HEK293T (cell line): ENCODE data around the gene CDH26.

Experiments
- CTCF ChIA-PET: fragments of 350-600 bp; formaldehyde crosslinking; extraction: SDS; loops from one replicate; lab custom pipeline; 2021; ENCODE audit warnings: antibody characterized with exemption, inconsistent platforms; lab: Yijun Ruan, JAX
- POLR2A ChIA-PET: fragments of 350-600 bp; formaldehyde crosslinking; extraction: SDS; loops from one replicate; lab custom pipeline; 2020; ENCODE audit warnings: antibody characterized with exemption, inconsistent platforms; lab: Yijun Ruan, JAX
- DNase-seq: peaks from one replicate; pipeline ENCODE4 v3.0.0; 2012; ENCODE audit warnings: mixed read lengths; ENCODE audit errors: extremely low spot score
- ARNT ChIP-seq: fragments of 450-650 bp; IDR thresholded peaks from 2 replicates; pipeline ENCODE4 v1.6.1; 2017; ENCODE audit warnings: mild to moderate bottlenecking
- BHLHE40 ChIP-seq: fragments of 450-650 bp; IDR thresholded peaks from 2 replicates; pipeline ENCODE4 v1.6.1; 2016; ENCODE audit warnings: mild to moderate bottlenecking, moderate library complexity, borderline replicate concordance
- CTBP1 ChIP-seq: fragments of 450-650 bp; IDR thresholded peaks from 2 replicates; pipeline ENCODE4 v1.6.1; 2016; ENCODE audit warnings: borderline replicate concordance
- ELF4 ChIP-seq: fragments of 450-650 bp; IDR thresholded peaks from 2 replicates; pipeline ENCODE4 v1.6.1; 2017; ENCODE audit warnings: antibody characterized with exemption
- FOXA1 ChIP-seq: fragments of 450-650 bp; IDR thresholded peaks from 2 replicates; pipeline ENCODE4 v1.6.1; 2016; ENCODE audit warnings: mild to moderate bottlenecking
- FOXK2 ChIP-seq: fragments of 450-650 bp; IDR thresholded peaks from 2 replicates; pipeline ENCODE4 v1.6.1; 2016; ENCODE audit warnings: mild to moderate bottlenecking
- FOXM1 ChIP-seq: fragments of 450-650 bp; IDR thresholded peaks from 2 replicates; pipeline ENCODE4 v1.6.1; 2017; ENCODE audit warnings: mild to moderate bottlenecking, borderline replicate concordance
- HDGF ChIP-seq: fragments of 450-650 bp; IDR thresholded peaks from 2 replicates; pipeline ENCODE4 v1.6.1; 2017; ENCODE audit warnings: antibody characterized with exemption, borderline replicate concordance
- L3MBTL2 ChIP-seq: fragments of 450-650 bp; conservative IDR thresholded peaks from 2 replicates; pipeline ENCODE4 v1.6.1; 2016; ENCODE audit warnings: mild to moderate bottlenecking
- LEF1 ChIP-seq: fragments of 450-650 bp; IDR thresholded peaks from 2 replicates; pipeline ENCODE4 v1.6.1; 2017; ENCODE audit warnings: mild to moderate bottlenecking, borderline replicate concordance
- NFRKB ChIP-seq: fragments of 450-650 bp; IDR thresholded peaks from 2 replicates; pipeline ENCODE4 v1.6.1; 2016; ENCODE audit warnings: mild to moderate bottlenecking, moderate library complexity
- PKNOX1 ChIP-seq: fragments of 450-650 bp; IDR thresholded peaks from 2 replicates; pipeline ENCODE4 v1.6.1; 2016
- SP1 ChIP-seq: fragments of 450-650 bp; IDR thresholded peaks from 2 replicates; pipeline ENCODE4 v1.6.1; 2017
- SUZ12 ChIP-seq: fragments of 450-650 bp; IDR thresholded peaks from 2 replicates; pipeline ENCODE4 v1.6.1; 2016; ENCODE audit warnings: mild to moderate bottlenecking
- TARDBP ChIP-seq: fragments of 450-650 bp; IDR thresholded peaks from 2 replicates; pipeline ENCODE4 v1.6.1; 2016
- ZNF384 ChIP-seq: fragments of 450-650 bp; IDR thresholded peaks from 2 replicates; pipeline ENCODE4 v1.6.1; 2016

CDH26 gene

GRCh38 chr20:60043435-60043834 is 85.2 kb downstream of the CDH26 start:
- ChIA-PET POLR2A (no interaction called here), CTCF (no interaction called here)
- no peak for DNase-seq
- TF ChIP-seq TARDBP: no peak
- no peak for TF ChIP-seq SP1
- TF ChIP-seq SUZ12: no peak
- no peak for TF ChIP-seq LEF1
- TF ChIP-seq NFRKB: no peak
- TF ChIP-seq BHLHE40: no peak
- no peak for TF ChIP-seq CTBP1

GRCh38 chr20:60046011-60046413 is 87.8 kb downstream of the CDH26 start:
- ChIA-PET CTCF (no interaction called here), POLR2A (no interaction called here)
- TF ChIP-seq PKNOX1 (no peak), FOXK2 (no peak), SUZ12 (no peak), BHLHE40 (no peak), FOXA1 (no peak), ARNT (no peak), NFRKB (no peak), L3MBTL2 (no peak), SP1 (no peak), TARDBP (no peak), ELF4 (no peak), HDGF (no peak), FOXM1 (no peak)
- no peak for DNase-seq

GRCh38 chr20:60046436-60046835 is 88.2 kb downstream of the CDH26 start:
- POLR2A ChIA-PET: no interaction called here
- no peak for DNase-seq
- TF ChIP-seq ELF4 (no peak), SUZ12 (no peak), TARDBP (no peak), HDGF (no peak), BHLHE40 (no peak), CTBP1 (no peak), LEF1 (no peak), PKNOX1 (no peak), FOXA1 (no peak), ARNT (no peak), NFRKB (no peak), FOXK2 (no peak), ZNF384 (no peak), SP1 (no peak)
- CTCF ChIA-PET: no interaction called here

- no peak for DNase-seq
- ChIA-PET POLR2A (no interaction called here), CTCF (no interaction called here)
- TF ChIP-seq NFRKB: no peak
- no peak for TF ChIP-seq TARDBP
- no peak for TF ChIP-seq BHLHE40
- no peak for TF ChIP-seq ZNF384
- no peak for TF ChIP-seq HDGF
- TF ChIP-seq ARNT: no peak
- TF ChIP-seq CTBP1: no peak
- TF ChIP-seq FOXK2: no peak
- TF ChIP-seq ELF4: no peak
- TF ChIP-seq L3MBTL2: no peak
- TF ChIP-seq SP1: no peak
- no peak for TF ChIP-seq FOXA1
- no peak for TF ChIP-seq FOXM1
- no peak for TF ChIP-seq SUZ12
- TF ChIP-seq LEF1: no peak
- TF ChIP-seq PKNOX1: no peak
These were observed 88.6 kb downstream of the CDH26 start for GRCh38 chr20:60046860-60047259.

- POLR2A ChIA-PET: no interaction called here
These were observed 90.7 kb downstream of the CDH26 start for GRCh38 chr20:60048634-60049521.

GRCh38 chr20:60049601-60050000 is 91.4 kb downstream of the CDH26 start:
- CTCF ChIA-PET: no interaction called here
- DNase-seq: no peak
- TF ChIP-seq FOXK2: no peak
- TF ChIP-seq NFRKB: no peak
- no peak for TF ChIP-seq LEF1
- no peak for TF ChIP-seq SUZ12
- no peak for TF ChIP-seq L3MBTL2
- TF ChIP-seq ELF4: no peak
- no peak for TF ChIP-seq BHLHE40
- TF ChIP-seq ZNF384: no peak
- TF ChIP-seq ARNT: no peak
- no peak for TF ChIP-seq TARDBP
- TF ChIP-seq HDGF: no peak
- TF ChIP-seq PKNOX1: no peak
- TF ChIP-seq CTBP1: no peak
- no peak for TF ChIP-seq FOXM1
- TF ChIP-seq FOXA1: no peak
- no peak for TF ChIP-seq SP1
- POLR2A ChIA-PET: no interaction called here

More at GRCh38 chr20:60048634-60049521, 90.7 kb downstream of the CDH26 start:
- CTCF ChIA-PET: interaction anchor here (1.3 kb wide), 1 partner anchor 9 kb away, joined by 4 read pairs; no protein-coding TSS in a partner anchor
- TF ChIP-seq NFRKB: no peak
- no peak for DNase-seq
